Pulmonary artery endothelial cell (primary cell): ENCODE measurements around the gene PARD3. TPM values are rescaled to one million over a fixed set of nuclear protein-coding genes. Genes with fewer than 3 reads are reported as not detected.

Source experiments
- DNase-seq: peaks from one replicate; pipeline ENCODE4 v3.0.0-alpha.2; 2011; ENCODE audit warnings: low read depth, low spot score
- total RNA-seq: library from RNA; depleted of rRNA; stranded (reverse); fragments of >200 nt; gene quantifications from 2 replicates; pipeline ENCODE4 v1.2.3, GENCODE V29; 2014

The PARD3 gene
- total RNA-seq, 1 donor from 2014 or later, result 34.8 TPM

GRCh38 chr10:34114914-34115313, 700.2 kb downstream of the PARD3 start:
- DNase-seq, result no peak

- DNase-seq, result no peak
Observed at GRCh38 chr10:34113504-34114225, 701.4 kb downstream of the PARD3 start.

GRCh38 chr10:34112171-34112782, 702.8 kb downstream of the PARD3 start:
- DNase-seq, result no peak

- DNase-seq, result no peak
Observed at GRCh38 chr10:34111179-34111578, 703.9 kb downstream of the PARD3 start.

- DNase-seq, result no peak
Observed at GRCh38 chr10:34109952-34110702, 705.0 kb downstream of the PARD3 start.

GRCh38 chr10:34109495-34109894, 705.6 kb downstream of the PARD3 start:
- DNase-seq, result no peak

GRCh38 chr10:34107626-34108516, 707.2 kb downstream of the PARD3 start:
- no peak for DNase-seq

- no peak for DNase-seq
Observed at GRCh38 chr10:34106356-34106885, 708.7 kb downstream of the PARD3 start.

- DNase-seq, result no peak
Observed at GRCh38 chr10:34104829-34105572, 710.1 kb downstream of the PARD3 start.

GRCh38 chr10:34102893-34103506, 712.1 kb downstream of the PARD3 start:
- no peak for DNase-seq

- no peak for DNase-seq
Observed at GRCh38 chr10:34102237-34102673, 712.8 kb downstream of the PARD3 start.

GRCh38 chr10:34101001-34101400, 714.1 kb downstream of the PARD3 start:
- no peak for DNase-seq

- no peak for DNase-seq
Observed at GRCh38 chr10:34098821-34099567, 716.1 kb downstream of the PARD3 start.

GRCh38 chr10:34097682-34098081, 717.4 kb downstream of the PARD3 start:
- DNase-seq, result no peak

GRCh38 chr10:34094961-34095360, 720.1 kb downstream of the PARD3 start:
- DNase-seq, result no peak

GRCh38 chr10:34094146-34094696, 720.9 kb downstream of the PARD3 start:
- DNase-seq, result no peak

GRCh38 chr10:34092891-34093290, 722.2 kb downstream of the PARD3 start:
- DNase-seq, result no peak

- DNase-seq, result no peak
Observed at GRCh38 chr10:34091635-34092195, 723.4 kb downstream of the PARD3 start.

GRCh38 chr10:34089253-34089652, 725.8 kb downstream of the PARD3 start:
- DNase-seq, result no peak
